ENCODE results near the gene LEKR1. TPM values are rescaled to one million over a fixed set of nuclear protein-coding genes. Genes with fewer than 3 reads are reported as not detected.

Gene LEKR1
- total and polyA plus RNA-seq, 9 of the 15 experiments (the other 6 are each of a cell fraction or from before 2014, with no cell fraction given): 0.76 to 1.8 (median 1.2) TPM

DNA sequence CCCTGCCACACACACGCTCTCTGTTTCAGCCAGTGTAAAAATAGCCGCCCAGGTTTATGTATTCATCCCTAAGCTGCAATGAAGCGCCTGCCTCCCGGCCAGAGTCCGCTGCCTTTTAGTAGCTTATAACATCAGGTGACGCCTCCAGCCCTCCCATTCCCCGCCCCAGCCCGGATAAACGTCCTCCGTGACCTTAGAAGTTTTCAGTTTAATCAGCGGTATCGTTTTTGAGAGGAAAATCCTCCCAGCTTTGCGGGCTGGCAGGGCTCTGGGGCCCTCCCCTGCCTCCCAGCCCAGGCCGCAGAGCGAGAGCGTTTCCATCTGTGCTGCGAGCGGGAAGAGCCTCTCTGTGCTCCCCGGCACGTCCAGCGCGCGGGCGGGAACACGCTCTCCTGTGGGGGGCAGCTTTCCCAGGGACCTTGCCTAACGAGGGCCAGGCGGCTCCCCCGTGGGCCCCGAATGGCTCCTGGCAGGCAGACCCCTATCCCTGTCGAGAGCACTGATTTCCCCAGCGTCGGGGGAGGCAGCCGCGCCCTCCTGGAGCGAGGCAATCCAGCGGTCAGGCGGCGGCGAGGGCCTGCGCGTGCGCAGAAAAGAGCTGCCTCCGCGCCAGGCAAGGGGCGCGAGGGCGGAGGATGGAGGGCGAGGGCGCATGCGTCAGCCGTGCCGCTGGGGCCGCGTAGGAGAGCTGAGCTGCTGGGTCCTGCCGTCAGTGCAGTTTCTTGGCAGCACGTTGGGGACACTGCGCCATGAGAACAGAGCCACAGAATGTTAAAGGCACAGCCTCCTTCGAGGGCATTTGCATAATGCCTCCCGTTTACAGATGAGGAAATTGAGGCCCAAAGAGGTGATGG, 262.7 kb downstream of the LEKR1 start (continued):
- no peak for TF ChIP-seq ZNF586 (CRISPR knock-in tag; conservative IDR thresholded peaks at IDR 0.05)
- TF ChIP-seq HNRNPH1 (optimal IDR thresholded peaks at IDR 0.05; ENCODE audit: low read depth, low read length): no peak
- TF ChIP-seq SREBF1 (IDR thresholded peaks at IDR 0.05; ENCODE audit: borderline replicate concordance, low read depth, low read length): peak; percentile 88
- TF ChIP-seq RBBP5 (IDR thresholded peaks at IDR 0.05; ENCODE audit: borderline replicate concordance, insufficient read depth, low read length, poor library complexity, severe bottlenecking): peak; percentile 61
- 0 out of 2 replicates have a peak, but pooled peaks have one; percentile 53 for TF ChIP-seq ZNF589 (CRISPR knock-in tag; IDR thresholded peaks at IDR 0.05; ENCODE audit: low read depth)
- no peak for TF ChIP-seq CBX8 (IDR thresholded peaks at IDR 0.05; ENCODE audit: borderline replicate concordance, extremely low read depth, low read depth, low read length, poor library complexity, severe bottlenecking)
- peak; percentile 41 for TF ChIP-seq BCOR (IDR thresholded peaks at IDR 0.05)
- TF ChIP-seq RNF2 (IDR thresholded peaks at IDR 0.05): peak; percentile 75; the same call in 1 of the 2 replicates
- TF ChIP-seq NRF1 (conservative IDR thresholded peaks at IDR 0.05 in 1 of 2, IDR thresholded peaks at IDR 0.05 in 1 of 2): peak; percentile 99 to 100
- no peak; the same call in 1 of the 2 replicates for TF ChIP-seq JUND (IDR thresholded peaks at IDR 0.05; ENCODE audit: borderline replicate concordance, low read depth, low read length)
- peak; percentile 53; the same call in 1 of the 3 replicates for TF ChIP-seq JUND (tag; IDR thresholded peaks at IDR 0.05; ENCODE audit: borderline replicate concordance, low read depth, low read length)
- TF ChIP-seq IFI16 (CRISPR knock-in tag; IDR thresholded peaks at IDR 0.05): no peak
- peak; percentile 16; the same call in 1 of the 2 replicates for TF ChIP-seq LEF1 (IDR thresholded peaks at IDR 0.05)
- no peak for TF ChIP-seq ZNF274 (IDR thresholded peaks at IDR 0.05; ENCODE audit: borderline replicate concordance, low read depth, low read length)
- peak; percentile 54 for TF ChIP-seq HMGN3 (IDR thresholded peaks at IDR 0.05; ENCODE audit: borderline replicate concordance, extremely low read depth, insufficient read length, low read depth, low read length)
- TF ChIP-seq ZC3H4 (CRISPR knock-in tag; IDR thresholded peaks at IDR 0.05; ENCODE audit: borderline replicate concordance): no peak
- peak; percentile 32; the same call in 1 of the 2 replicates for TF ChIP-seq MTA3 (IDR thresholded peaks at IDR 0.05; ENCODE audit: borderline replicate concordance)
- TF ChIP-seq ETV5 (CRISPR knock-in tag; IDR thresholded peaks at IDR 0.05; ENCODE audit: low read depth): peak; percentile 64; the same call in 1 of the 2 replicates
- TF ChIP-seq ARID2 (IDR thresholded peaks at IDR 0.05): no peak
- TF ChIP-seq CBX2 (IDR thresholded peaks at IDR 0.05; ENCODE audit: insufficient read depth, low read length, poor library complexity, severe bottlenecking): no peak
- peak; percentile 44 for TF ChIP-seq CTCFL (IDR thresholded peaks at IDR 0.05; ENCODE audit: borderline replicate concordance, insufficient read depth, low read depth, low read length, poor library complexity, severe bottlenecking)
- TF ChIP-seq, protein P1, sequence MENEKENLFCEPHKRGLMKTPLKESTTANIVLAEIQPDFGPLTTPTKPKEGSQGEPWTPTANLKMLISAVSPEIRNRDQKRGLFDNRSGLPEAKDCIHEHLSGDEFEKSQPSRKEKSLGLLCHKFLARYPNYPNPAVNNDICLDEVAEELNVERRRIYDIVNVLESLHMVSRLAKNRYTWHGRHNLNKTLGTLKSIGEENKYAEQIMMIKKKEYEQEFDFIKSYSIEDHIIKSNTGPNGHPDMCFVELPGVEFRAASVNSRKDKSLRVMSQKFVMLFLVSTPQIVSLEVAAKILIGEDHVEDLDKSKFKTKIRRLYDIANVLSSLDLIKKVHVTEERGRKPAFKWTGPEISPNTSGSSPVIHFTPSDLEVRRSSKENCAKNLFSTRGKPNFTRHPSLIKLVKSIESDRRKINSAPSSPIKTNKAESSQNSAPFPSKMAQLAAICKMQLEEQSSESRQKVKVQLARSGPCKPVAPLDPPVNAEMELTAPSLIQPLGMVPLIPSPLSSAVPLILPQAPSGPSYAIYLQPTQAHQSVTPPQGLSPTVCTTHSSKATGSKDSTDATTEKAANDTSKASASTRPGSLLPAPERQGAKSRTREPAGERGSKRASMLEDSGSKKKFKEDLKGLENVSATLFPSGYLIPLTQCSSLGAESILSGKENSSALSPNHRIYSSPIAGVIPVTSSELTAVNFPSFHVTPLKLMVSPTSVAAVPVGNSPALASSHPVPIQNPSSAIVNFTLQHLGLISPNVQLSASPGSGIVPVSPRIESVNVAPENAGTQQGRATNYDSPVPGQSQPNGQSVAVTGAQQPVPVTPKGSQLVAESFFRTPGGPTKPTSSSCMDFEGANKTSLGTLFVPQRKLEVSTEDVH (IDR thresholded peaks at IDR 0.05; ENCODE audit: low read depth, partially characterized antibody): no peak

Data from K562 (cell line).